NOMO-1 treated with dmso at 0.1 percent for 144 hours (cell line): ENCODE data around the gene CCAR1.
"Not testable (repeated sequence)": the region's sequence is repeated elsewhere in the genome, so short reads cannot be mapped to it uniquely, and the experiment has no call there.

Source experiments
- DNase-seq: peaks from one replicate; lab custom pipeline; 2025; ENCODE audit not compliant: unreplicated experiment; lab: John Stamatoyannopoulos, UW

Gene CCAR1

DNA sequence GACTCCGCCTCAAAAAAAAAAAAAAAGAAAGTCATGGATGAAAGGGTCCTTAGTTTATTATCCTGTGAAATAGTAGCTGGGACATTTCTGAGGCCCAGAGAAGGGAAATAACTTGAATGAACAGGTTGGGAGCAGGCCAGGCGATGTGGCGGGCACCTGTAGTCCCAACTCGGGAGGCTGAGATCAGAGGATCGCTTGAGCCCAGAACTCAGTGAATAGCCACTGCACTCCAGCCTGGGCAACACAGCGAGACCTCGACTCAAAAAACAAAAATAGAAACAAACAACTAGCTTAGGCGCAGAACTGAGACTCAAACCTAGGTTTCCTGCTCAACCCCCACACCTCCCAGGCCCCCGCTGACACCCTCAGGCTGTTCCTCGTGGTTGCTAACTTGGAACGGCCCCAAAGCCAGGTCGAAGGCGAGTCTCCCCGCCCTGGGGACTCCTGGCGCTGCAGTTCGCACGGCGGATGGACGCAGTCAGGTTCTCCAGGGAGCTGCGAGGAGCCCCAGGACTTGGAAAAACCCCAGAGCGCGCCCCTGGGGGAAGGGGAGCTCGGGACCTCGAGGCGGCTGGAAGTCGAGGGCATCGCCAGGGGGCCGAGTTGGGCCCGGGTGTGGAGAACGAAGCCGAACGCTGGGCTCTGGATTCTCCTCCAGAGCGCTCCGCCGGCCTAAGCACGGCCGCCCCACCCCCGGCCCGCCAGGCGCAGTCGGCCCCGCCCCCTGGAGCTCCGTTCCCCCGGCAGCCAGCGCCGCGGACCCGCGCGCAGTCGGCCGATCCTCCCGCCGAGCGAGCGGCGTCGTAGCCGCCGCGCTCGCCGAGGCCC, 105.9 kb downstream of the CCAR1 start, which contains the start of gene STOX1:
Gene STOX1, plus strand, starts transcription at position 768 of the 828 bp plus-strand sequence. CDS start 93 bp downstream, outside the sequence.
- DNase-seq: peak; percentile 53

DNA sequence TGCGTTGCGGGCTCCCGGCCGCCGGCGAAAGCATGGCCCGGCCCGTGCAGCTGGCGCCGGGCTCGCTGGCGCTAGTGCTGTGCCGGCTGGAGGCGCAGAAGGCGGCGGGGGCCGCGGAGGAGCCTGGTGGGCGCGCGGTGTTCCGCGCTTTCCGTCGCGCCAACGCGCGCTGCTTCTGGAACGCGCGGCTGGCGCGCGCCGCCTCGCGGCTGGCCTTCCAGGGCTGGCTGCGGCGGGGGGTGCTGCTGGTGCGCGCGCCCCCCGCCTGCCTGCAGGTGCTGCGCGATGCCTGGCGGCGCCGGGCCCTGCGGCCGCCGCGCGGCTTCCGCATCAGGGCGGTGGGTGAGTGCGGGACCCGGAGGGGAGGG, 106.5 kb downstream of the CCAR1 start:
- not testable (repeated sequence) for DNase-seq

DNA sequence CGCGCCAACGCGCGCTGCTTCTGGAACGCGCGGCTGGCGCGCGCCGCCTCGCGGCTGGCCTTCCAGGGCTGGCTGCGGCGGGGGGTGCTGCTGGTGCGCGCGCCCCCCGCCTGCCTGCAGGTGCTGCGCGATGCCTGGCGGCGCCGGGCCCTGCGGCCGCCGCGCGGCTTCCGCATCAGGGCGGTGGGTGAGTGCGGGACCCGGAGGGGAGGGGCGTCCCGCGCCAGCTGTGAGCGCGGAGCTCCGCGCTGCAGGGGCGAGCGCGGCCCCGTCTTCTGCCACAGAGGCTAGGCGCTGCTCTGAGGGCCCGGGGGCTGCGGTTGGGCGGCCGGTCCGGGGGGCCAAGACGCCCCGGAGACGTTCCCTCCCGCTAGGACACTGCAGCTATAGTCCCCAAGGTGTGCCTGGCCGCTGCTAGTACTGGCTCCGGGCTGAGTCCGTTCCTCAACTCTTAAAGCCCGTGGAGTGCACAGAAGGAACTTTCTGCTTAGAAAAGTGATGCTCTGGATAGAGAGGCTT, 107.1 kb downstream of the CCAR1 start:
- not testable (repeated sequence) for DNase-seq

DNA sequence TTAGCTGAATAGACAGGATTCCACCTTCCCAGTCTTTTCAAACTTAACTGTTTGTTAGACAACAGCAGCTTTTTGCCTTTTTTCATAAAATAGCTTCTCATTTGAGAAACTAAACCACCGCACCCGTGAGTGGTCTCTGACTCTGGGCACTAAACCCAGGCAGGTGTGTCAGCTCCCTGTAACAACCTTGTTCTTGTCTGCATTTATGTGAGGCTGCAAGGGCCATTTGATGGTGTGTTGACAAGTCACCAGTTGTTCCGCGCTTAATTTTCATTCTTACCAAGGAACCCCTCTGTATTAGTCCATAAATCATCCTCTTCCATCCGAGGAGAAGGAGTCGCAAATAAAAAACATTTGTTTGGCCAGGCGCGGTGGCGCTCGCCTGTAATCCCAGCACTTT, 107.8 kb downstream of the CCAR1 start:
- no peak for DNase-seq

DNA sequence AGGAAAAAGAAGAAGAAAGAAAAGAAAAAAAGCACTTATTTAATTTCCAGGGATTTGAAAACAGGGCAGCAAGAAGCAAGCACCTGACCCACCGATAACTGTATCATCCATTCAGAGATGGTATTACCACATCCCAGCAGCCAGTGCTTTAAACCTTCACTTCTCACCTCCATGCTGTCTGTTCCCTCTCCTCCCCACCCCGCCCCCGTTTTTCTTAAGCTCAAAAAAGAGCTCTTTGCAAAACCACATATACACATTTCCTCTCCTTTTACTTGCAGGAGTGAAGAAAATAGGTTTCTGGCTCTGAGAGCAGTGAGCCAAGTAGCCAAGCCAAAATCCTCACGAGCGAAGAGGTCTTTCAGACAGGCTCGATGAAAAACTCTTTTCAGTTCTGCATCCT, 108.5 kb downstream of the CCAR1 start:
- no peak for DNase-seq

DNA sequence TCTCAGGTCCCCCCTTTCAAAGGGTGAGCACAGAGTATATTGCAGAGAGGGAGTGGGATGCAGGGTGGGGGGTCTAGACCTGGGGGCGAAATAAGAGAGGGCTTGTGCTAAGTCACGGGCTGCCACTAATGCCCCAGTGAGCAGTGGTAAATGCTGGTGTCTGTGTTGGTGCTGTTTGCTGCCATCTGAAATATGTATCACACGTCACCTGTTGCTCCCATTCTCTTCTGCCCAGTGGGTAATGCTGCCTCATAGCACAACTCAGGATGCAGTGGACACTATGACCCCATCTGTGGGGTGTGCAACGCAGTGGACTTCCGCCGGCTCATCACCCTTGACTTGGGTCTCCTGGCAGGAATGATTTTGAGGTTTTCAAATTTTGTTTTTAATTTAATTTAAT, 108.9 kb downstream of the CCAR1 start:
- DNase-seq: no peak

DNA sequence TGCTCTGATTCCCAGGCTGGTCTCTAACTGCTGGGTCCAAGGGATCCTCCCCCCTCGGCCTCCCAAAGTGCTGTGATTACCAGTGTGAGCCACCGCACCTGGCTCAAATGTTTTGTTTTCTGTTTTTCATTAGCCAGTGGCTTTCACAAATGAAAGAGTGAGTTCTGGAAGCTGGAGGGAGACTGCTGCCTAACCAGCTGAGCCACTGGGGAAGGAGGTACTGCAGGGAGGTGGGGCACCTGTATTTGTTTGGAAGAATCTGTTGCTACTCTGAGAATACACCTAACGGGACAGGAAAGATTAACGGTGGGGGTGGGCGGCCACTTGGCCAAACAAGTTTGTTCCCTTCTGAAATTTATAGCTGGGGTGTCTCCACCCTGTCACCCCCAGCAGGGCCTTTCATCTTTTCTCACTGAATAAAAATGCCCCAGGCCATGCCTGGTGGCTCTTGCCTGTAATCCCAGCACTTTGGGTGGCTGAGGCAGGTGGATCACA, 111.0 kb downstream of the CCAR1 start:
- no peak for DNase-seq

DNA sequence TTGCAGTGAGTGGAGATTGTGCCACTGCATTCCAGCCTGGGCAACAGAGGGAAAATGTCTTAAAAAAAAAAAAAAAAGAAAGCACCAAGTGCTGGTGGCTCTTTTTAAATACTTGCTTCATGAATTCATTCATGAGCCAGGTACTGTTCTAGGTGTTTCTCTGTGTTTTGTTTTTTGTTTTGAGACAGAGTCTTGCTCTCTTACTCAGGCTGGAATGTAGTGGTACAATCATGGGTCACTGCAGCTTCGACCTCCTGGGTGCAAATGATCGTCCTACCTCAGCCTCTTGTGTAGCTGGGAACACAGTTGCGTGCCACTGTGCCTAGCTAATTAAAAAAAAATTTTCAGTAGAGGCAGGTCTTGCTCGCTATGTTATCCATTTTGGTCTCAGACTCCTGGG, 111.6 kb downstream of the CCAR1 start:
- no peak for DNase-seq

DNA sequence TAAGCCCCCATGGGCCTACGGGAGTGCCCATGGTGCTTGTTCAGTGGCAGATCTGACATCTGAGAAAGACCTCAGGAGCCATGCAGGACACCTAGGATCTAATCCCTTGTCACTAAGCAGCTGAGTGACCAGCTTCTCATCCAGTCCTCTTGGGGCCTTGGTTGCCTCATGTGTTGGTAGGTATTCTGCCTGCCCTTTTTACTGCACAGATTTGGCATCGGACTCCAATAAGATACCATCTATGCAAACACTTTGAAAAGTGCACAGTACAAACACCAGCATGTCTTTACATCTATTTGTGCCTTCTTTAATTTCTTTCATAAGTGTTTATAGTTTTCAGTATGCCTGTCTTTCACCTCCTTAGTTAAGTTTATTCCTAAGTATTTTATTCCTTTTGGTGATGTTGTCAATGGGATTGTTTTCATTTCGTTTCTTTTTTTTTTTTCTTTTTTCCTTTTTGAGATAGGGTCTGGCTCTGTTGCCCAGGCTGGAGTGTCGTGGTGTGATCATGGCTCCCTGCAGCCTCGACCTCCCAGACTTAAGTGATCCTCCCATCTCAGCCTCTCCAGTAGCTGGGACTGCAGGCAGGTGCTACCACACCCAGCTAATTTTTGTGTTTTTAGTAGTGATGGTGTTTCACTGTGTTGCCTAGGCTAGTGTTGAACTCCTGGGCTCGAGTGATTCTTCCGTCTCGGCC, 116.7 kb downstream of the CCAR1 start:
- DNase-seq: no peak

DNA sequence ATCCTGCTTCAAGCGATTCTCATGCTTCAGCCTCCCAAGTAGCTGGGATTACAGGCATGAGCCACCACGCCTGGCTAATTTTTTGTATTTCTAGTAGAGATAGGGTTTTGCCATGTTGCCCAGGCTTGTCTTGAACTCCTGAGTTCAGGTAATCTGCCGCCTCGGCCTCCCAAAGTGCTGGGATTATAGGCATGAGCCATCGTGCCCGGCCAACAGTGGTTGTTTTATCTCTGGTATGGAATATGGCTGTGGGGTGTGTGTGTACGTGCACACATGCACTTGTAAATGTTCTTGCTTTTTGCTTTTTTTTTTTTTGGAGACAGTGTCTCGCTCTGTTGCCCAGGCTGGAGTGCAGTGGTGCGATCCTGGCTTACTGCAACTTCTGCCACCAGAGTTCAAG, 119.6 kb downstream of the CCAR1 start:
- not testable (repeated sequence) for DNase-seq
